Aorta (tissue), 5 donors: ENCODE measurements around the gene HSP90AB1. TPM values are rescaled to one million over a fixed set of nuclear protein-coding genes. Genes with fewer than 3 reads are reported as not detected.

Experiments
- ATAC-seq: fragments of 200-7000 bp; cut with Tn5 transposase; one replicate; pipeline ENCODE4 v1.9.1; 2022; ENCODE audit warnings: moderate library complexity; ENCODE audit not compliant: low FRiP score
- DNase-seq, 2 donors: peaks; one replicate each; pipeline ENCODE4 v3.0.0-alpha.2; 2020
- H3K27ac ChIP-seq, 2 donors: one replicate each; pipeline ENCODE4 v1.5.1; 2013; ENCODE audit warnings: low read length in 2 of 2, mild to moderate bottlenecking in 2 of 2, moderate library complexity in 2 of 2, control low read depth in 1 of 2, inconsistent platforms in 1 of 2, low read depth in 1 of 2
- H3K27me3 ChIP-seq, 2 donors: one replicate each; pipeline ENCODE4 v1.6.1; 2013; ENCODE audit warnings: control low read depth in 1 of 2, low read length in 1 of 2, mild to moderate bottlenecking in 1 of 2, moderate library complexity in 1 of 2; ENCODE audit not compliant: insufficient read depth in 2 of 2, control insufficient read depth in 1 of 2
- H3K36me3 ChIP-seq, 2 donors: one replicate each; pipeline ENCODE4 v1.6.1; 2013; ENCODE audit warnings: control low read depth in 1 of 2, low read length in 1 of 2, mild to moderate bottlenecking in 1 of 2; ENCODE audit not compliant: insufficient read depth in 2 of 2, control insufficient read depth in 1 of 2
- H3K4me1 ChIP-seq, 2 donors: one replicate each; pipeline ENCODE4 v1.6.1; 2013; ENCODE audit warnings: low read length in 2 of 2, control low read depth in 1 of 2, mild to moderate bottlenecking in 1 of 2, moderate library complexity in 1 of 2; ENCODE audit not compliant: insufficient read depth in 2 of 2, control insufficient read depth in 1 of 2
- H3K4me3 ChIP-seq, 2 donors: one replicate each; pipeline ENCODE4 v1.5.1; 2013; ENCODE audit warnings: low read length in 2 of 2, control low read depth in 1 of 2, mild to moderate bottlenecking in 1 of 2
- H3K9me3 ChIP-seq: one replicate; pipeline ENCODE4 v1.6.1; 2013; ENCODE audit warnings: mild to moderate bottlenecking, low read length; ENCODE audit not compliant: control insufficient read depth
- WGBS, 2 donors: extraction: QIAGEN DNeasy Blood & Tissue Kit; methylation state at CpG; one replicate each; pipeline ENCODE4 v1.1.7; 2013; 5-methylcytosine and 5-hydroxymethylcytosine counted together
- intact Hi-C, 2 donors: fragments of 100-400 bp; cut with DNase I; formaldehyde crosslinking; loops; one replicate each; pipeline versions ENCODE4 v1.14.2 to v1.15.0; 2022
- polyA plus RNA-seq, 2 donors: library from polyadenylated mRNA; stranded (reverse); fragments of 200-250 nt; gene quantifications; one replicate each; pipeline ENCODE4 v1.2.3, GENCODE V29; 2013
- total RNA-seq, 2 donors: library from RNA; stranded (reverse); fragmentation: NEBNext Ultra II Directional; extraction: Animal tissue kit (Norgen Biotek cat#: 25700); gene quantifications; one replicate each; pipeline ENCODE4 v1.2.1, GENCODE V29; 2021
- donor health status: healthy with polysubstance abuse.
- donor health status: Bipolar disorder and iron deficiency.
- donor health status: DM: no; HTN: no; CAD: no.
- donor health status: DM: no; HTN: no; CAD: no.
- donor health status: DM: yes; HTN: yes; CAD: no.

The HSP90AB1 gene
- total and polyA plus RNA-seq, 4 donors = 385 to 636 (median 440) TPM

DNA sequence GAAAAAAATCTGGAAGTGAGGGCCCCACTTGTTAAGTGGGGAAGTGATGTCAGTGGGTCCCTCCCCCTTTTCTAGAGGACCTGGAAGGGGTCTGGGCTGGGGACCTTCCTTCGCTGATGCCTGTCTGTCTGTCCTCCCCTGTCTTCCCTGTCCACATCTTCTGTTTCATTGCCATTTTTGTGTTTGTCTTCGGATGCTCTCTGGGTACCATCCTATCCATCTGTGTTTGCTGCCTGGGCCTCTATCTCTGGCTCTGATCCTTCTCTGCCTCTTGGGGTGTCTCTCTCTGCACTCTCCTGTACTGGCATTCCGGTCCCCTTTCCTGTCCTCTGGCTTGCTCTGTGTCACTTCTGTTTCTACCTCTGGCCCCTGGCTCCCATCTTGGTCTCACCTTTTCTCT is 25.6 kb downstream of the HSP90AB1 start:
- Histone ChIP-seq H3K27ac (no peak overlapping the region), H3K4me3 (no peak overlapping the region), H3K4me1 (no peaks in the 10 kb centered on the region), H3K36me3 (no peaks in the 10 kb centered on the region), H3K27me3 (no peaks in the 10 kb centered on the region), H3K9me3 (no peaks in the 10 kb centered on the region)
- intact Hi-C loops = no loop called here
- ATAC-seq (no peak), DNase-seq (no peak)
- WGBS, 2 donors = 91 to 94% methylated on average over 3 of the region's 3 CpGs

DNA sequence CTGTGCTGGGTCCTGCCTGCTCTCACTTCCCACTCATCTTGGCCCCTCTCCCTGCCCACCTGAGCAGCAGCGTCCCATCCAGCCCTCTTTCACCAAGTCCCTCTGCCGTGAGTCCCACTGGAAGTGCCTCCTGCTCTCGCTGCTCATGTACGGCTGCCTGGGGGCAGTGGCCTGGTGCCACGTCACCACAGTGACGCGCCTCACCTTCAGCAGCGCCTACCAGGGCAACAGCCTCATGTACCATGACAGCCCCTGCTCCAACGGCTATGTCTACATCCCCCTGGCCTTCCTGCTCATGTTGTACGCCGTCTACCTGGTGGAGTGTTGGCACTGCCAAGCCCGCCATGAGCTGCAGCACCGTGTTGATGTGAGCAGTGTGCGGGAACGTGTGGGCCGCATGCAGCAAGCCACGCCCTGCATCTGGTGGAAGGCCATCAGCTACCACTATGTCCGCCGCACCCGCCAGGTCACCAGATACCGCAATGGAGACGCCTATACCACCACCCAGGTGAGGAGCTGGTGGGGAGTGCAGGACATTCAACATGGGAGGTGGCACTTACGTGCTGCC is 26.2 kb downstream of the HSP90AB1 start:
- H3K27me3 ChIP-seq = no peaks in the 10 kb centered on the region
- H3K9me3 ChIP-seq = no peaks in the 10 kb centered on the region
- DNase-seq (no peak), ATAC-seq (no peak)
- no peak overlapping the region for H3K27ac ChIP-seq
- intact Hi-C loops = no loop called here
- no peaks in the 10 kb centered on the region for H3K4me1 ChIP-seq
- no peak overlapping the region for H3K4me3 ChIP-seq
- no peaks in the 10 kb centered on the region for H3K36me3 ChIP-seq
- 85 to 87% methylated on average over 23 of the region's 23 CpGs for WGBS, 2 donors

DNA sequence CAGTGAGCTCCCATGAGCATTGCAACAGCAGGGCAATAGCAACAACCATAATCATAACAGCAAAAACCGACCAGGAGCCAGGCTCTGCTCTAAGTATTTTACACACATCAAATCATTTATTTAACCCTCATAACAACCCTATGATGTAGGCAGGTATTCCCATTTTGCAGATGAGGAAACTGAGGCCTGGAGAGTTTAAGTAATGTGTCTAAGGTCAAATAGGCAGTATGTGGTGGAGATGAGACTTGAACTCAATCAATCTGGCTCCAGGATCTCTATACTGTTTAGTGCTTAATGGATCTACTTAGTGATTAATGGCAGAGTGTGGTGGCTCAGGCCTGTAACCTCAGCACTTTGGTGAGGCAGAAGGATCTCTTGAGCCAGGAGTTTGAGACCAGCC is 26.7 kb downstream of the HSP90AB1 start:
- DNase-seq (no peak), ATAC-seq (no peak)
- Histone ChIP-seq H3K36me3 (no peaks in the 10 kb centered on the region), H3K27me3 (no peaks in the 10 kb centered on the region), H3K27ac (no peak overlapping the region), H3K4me1 (no peaks in the 10 kb centered on the region), H3K4me3 (no peak overlapping the region), H3K9me3 (no peaks in the 10 kb centered on the region)
- intact Hi-C loops = no loop called here
- 51 to 67% methylated on average over 1 of the region's 1 CpG for WGBS, 2 donors

DNA sequence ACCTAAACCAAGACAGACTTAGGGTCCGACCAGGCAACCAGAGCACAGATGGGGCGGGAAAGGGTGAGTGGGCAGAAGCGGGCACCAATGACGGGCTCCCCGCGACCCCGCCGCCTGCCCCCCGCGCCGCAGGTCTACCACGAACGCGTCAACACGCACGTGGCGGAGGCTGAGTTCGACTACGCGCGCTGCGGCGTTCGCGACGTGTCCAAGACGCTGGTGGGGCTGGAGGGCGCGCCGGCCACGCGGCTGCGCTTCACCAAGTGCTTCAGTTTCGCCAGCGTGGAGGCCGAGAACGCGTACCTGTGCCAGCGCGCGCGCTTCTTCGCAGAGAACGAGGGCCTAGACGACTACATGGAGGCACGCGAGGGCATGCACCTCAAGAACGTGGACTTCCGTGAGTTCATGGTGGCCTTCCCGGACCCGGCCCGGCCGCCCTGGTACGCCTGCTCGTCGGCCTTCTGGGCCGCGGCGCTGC is 28.4 kb downstream of the HSP90AB1 start:
- ATAC-seq (no peak), DNase-seq (no peak)
- Histone ChIP-seq H3K36me3 (no peaks in the 10 kb centered on the region), H3K27ac (no peak overlapping the region), H3K27me3 (no peaks in the 10 kb centered on the region), H3K4me1 (no peaks in the 10 kb centered on the region), H3K9me3 (no peaks in the 10 kb centered on the region), H3K4me3 (no peak overlapping the region)
- intact Hi-C loops = no loop called here
- WGBS, 2 donors = 71 to 81% methylated on average over 59 of the region's 59 CpGs

DNA sequence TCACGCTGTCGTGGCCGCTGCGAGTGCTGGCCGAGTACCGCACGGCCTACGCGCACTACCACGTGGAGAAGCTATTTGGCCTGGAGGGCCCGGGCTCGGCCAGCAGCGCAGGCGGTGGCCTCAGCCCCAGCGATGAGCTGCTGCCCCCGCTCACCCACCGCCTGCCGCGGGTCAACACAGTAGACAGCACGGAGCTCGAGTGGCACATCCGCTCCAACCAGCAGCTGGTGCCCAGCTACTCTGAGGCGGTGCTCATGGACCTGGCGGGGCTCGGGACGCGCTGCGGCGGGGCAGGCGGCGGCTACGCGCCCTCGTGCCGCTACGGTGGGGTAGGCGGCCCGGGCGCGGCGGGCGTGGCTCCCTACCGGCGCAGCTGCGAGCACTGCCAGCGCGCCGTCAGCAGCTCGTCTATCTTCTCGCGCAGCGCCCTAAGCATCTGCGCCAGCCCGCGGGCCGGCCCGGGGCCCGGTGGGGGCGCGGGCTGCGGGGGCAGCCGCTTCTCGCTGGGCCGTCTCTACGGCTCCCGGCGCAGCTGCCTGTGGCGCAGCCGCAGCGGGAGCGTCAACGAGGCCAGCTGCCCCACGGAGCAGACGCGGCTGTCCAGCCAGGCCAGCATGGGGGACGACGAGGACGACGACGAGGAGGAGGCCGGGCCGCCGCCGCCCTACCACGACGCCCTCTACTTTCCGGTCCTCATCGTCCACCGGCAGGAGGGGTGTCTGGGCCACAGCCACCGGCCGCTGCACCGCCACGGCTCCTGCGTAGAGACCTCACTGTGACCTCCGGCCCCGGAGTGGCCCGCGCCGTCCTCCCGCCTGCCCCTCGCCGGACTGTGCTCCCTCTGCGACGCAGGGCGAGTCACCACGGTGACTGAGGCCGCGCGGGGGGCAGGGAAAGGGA is 29.1 kb downstream of the HSP90AB1 start:
- H3K4me1 ChIP-seq = no peaks in the 10 kb centered on the region
- 8 to 13% methylated on average over 70 to 109 of the region's 109 CpGs for WGBS, 2 donors
- H3K9me3 ChIP-seq = no peaks in the 10 kb centered on the region
- intact Hi-C loops = no loop called here
- no peaks in the 10 kb centered on the region for H3K27me3 ChIP-seq
- H3K4me3 ChIP-seq = peak overlapping the region in 1 of 2 donors; percentile 3
- ATAC-seq (peak; percentile 30), DNase-seq (no peak)
- no peaks in the 10 kb centered on the region for H3K36me3 ChIP-seq
- no peak overlapping the region for H3K27ac ChIP-seq

DNA sequence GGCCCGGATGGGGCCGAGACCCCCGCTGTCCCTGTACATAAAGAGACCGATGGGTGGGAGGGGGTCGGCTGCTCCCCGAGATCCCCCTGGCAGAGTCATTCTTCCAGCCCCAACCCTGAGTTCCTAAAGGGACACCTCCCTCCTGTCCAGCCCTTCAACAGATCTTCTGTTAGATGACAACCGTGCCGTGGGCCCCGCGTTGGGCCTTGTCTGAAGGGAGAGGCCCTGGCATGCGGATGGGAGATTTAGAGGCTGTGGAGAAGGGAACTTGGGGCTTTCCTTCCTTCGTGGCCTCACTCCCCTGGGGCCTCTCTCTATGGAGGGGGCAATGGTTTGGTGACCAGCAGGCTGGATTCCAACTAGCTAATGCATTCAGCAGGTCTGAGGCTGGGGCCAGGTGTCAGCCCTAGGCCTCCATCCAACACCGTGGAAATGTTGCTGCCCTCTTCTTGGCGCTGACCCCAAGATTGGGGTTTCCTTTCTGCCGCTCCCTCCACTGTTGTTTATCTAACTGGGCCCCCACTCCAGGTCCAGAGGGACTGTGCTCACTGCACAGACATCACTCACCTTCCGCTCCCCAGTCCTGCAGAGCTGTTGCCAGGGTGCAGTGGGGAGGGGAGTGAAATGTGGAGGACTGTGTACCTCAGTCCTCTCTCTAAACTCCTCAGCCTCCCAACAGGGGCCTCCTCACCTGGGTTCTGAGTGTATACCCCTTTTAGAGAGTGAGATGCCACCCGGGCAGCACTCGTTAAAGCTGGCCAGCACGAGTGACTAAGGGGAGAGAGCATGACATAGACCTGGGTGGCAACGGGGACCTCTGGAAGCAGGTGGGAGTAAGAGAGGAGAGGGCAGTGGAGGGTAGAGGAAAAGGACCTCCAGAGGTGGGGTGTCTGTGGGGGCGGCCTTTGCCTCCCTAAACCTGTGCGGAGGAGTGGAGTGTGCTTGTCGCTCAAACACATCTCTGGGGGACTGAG is 30.1 kb downstream of the HSP90AB1 start:
- Histone ChIP-seq H3K27me3 (no peaks in the 10 kb centered on the region), H3K4me1 (no peaks in the 10 kb centered on the region)
- intact Hi-C loops = no loop called here

DNA sequence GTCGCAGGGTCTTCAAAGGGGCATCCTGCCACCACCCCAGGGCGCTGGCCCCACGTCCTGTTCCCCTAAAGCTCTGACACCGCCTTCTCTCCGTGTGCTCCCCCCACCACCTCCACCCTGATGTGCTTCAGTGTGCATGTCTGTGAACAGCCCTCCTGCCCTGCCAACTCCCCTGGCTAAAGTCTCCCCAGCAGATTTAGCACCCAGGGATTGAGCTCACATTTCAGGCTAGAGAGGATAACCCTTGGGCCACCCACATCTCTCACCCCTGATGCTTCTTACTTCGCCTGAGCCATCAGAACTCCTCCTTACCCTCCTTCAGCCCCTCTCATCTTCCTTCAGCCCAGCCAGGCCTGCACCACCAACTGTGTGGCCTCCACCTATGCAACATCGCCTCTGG is 30.9 kb downstream of the HSP90AB1 start:
- 86 to 87% methylated on average over 7 of the region's 7 CpGs for WGBS, 2 donors
- ATAC-seq = no peak
- Histone ChIP-seq H3K36me3 (no peaks in the 10 kb centered on the region), H3K27me3 (no peaks in the 10 kb centered on the region), H3K9me3 (no peaks in the 10 kb centered on the region), H3K27ac (no peak overlapping the region), H3K4me1 (no peaks in the 10 kb centered on the region), H3K4me3 (no peak overlapping the region)
- DNase-seq = no peak
- intact Hi-C loops = no loop called here

More for the DNA sequence above, 30.1 kb downstream of the HSP90AB1 start:
- WGBS, 2 donors = 85 to 87% methylated on average over 23 of the region's 23 CpGs
- Histone ChIP-seq H3K4me3 (no peak overlapping the region), H3K36me3 (no peaks in the 10 kb centered on the region), H3K9me3 (no peaks in the 10 kb centered on the region), H3K27ac (no peak overlapping the region)
- no peak for DNase-seq
- no peak for ATAC-seq

DNA sequence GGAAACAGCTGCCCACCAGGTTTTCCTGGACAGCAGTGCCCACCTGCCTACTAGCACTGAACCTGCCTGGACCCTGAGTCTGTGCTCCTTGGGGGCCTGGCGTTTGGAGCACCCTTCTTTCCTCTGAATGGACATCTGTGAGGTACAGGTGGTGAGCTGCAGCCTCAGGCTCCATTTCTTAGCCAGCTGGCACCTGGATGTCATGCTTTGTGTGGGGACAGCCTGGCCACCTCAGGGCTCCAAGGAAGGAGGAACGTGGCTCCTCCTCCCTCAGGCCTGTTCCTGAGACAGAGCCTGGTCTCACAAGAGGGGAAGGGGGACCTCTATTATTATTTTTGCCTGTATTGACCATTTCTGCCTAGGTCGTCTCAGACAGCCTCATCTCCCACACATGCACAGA is 31.4 kb downstream of the HSP90AB1 start:
- H3K4me3 ChIP-seq = no peak overlapping the region
- no peaks in the 10 kb centered on the region for H3K4me1 ChIP-seq
- no peaks in the 10 kb centered on the region for H3K27me3 ChIP-seq
- H3K27ac ChIP-seq = no peak overlapping the region
- intact Hi-C loops = no loop called here
- DNase-seq (no peak), ATAC-seq (no peak)
- H3K36me3 ChIP-seq = no peaks in the 10 kb centered on the region
- no peaks in the 10 kb centered on the region for H3K9me3 ChIP-seq
- 78 to 79% methylated on average over 3 of the region's 3 CpGs for WGBS, 2 donors
